CD1c-positive myeloid dendritic cell (primary cell): Measurements from ENCODE around the gene CPEB4.

Experiments
- DNase-seq: peaks from one replicate; pipeline ENCODE4 v3.0.0-alpha.2; 2016; ENCODE audit errors: extremely low spot score

CPEB4 gene

GRCh38 chr5:173884402-173885053 lies 3.6 kb upstream of the CPEB4 start:
- DNase-seq: peak; percentile 28

GRCh38 chr5:173885054-173885443 lies 3.1 kb upstream of the CPEB4 start:
- DNase-seq: no peak

- DNase-seq: peak; percentile 81
Observed at GRCh38 chr5:173885475-173886010, 2.6 kb upstream of the CPEB4 start.

GRCh38 chr5:173886150-173886549 lies 2.0 kb upstream of the CPEB4 start:
- no peak for DNase-seq

GRCh38 chr5:173888473-173889131 lies 453 bp downstream of the CPEB4 start:
- peak; percentile 38 for DNase-seq

GRCh38 chr5:173890195-173890991 lies 2.2 kb downstream of the CPEB4 start:
- DNase-seq: no peak

GRCh38 chr5:173891308-173892116 lies 3.4 kb downstream of the CPEB4 start:
- DNase-seq: no peak

GRCh38 chr5:173893192-173893561 lies 5.0 kb downstream of the CPEB4 start:
- DNase-seq: no peak

GRCh38 chr5:173895401-173896165 lies 7.4 kb downstream of the CPEB4 start:
- DNase-seq: peak; percentile 30

- no peak for DNase-seq
Observed at GRCh38 chr5:173896631-173897030, 8.5 kb downstream of the CPEB4 start.

- DNase-seq: no peak
Observed at GRCh38 chr5:173901705-173902104, 13.6 kb downstream of the CPEB4 start.

- no peak for DNase-seq
Observed at GRCh38 chr5:173902334-173902733, 14.2 kb downstream of the CPEB4 start.

GRCh38 chr5:173902743-173903142 lies 14.6 kb downstream of the CPEB4 start:
- DNase-seq: no peak

GRCh38 chr5:173903396-173904140 lies 15.4 kb downstream of the CPEB4 start:
- no peak for DNase-seq

GRCh38 chr5:173904151-173904550 lies 16.0 kb downstream of the CPEB4 start:
- DNase-seq: no peak

- no peak for DNase-seq
Observed at GRCh38 chr5:173907284-173907683, 19.1 kb downstream of the CPEB4 start.

- peak; percentile 43 for DNase-seq
Observed at GRCh38 chr5:173907686-173908371, 19.7 kb downstream of the CPEB4 start.

GRCh38 chr5:173909199-173909598 lies 21.1 kb downstream of the CPEB4 start:
- no peak for DNase-seq

GRCh38 chr5:173910215-173910614 lies 22.1 kb downstream of the CPEB4 start:
- no peak for DNase-seq

GRCh38 chr5:173911623-173912022 lies 23.5 kb downstream of the CPEB4 start:
- DNase-seq: no peak
